Peyer's patch (tissue), 4 donors: ENCODE measurements around the gene KRTAP10-1.

Source experiments
- CTCF ChIP-seq, 6 experiments: fragments of 450-650 bp in 4 of 6; fragments of 200-600 bp in 2 of 6; sonication (generic) in 1 of 6; IDR thresholded peaks; one replicate each; pipeline ENCODE4 v1.5.1; 2017 to 2019; ENCODE audit warnings: antibody characterized with exemption in 6 of 6, mild to moderate bottlenecking in 3 of 6, moderate library complexity in 1 of 6
- POLR2A ChIP-seq, 2 donors: fragments of 450-650 bp; IDR thresholded peaks; one replicate each; pipeline ENCODE4 v1.5.1; 2017; ENCODE audit warnings: antibody characterized with exemption in 2 of 2, mild to moderate bottlenecking in 2 of 2, moderate library complexity in 2 of 2

- TF ChIP-seq CTCF (IDR thresholded peaks at IDR 0.05) (no peak), POLR2A (IDR thresholded peaks at IDR 0.05) (no peak)
Measured at GRCh38 chr21:44534688-44535087, 5.3 kb downstream of the KRTAP10-1 start.
